ENCODE measurements around the gene POLN. TPM values are rescaled to one million over a fixed set of nuclear protein-coding genes. Genes with fewer than 3 reads are reported as not detected.

Gene POLN
- total RNA-seq, 1 experiment from 2014 or later: 0.26 TPM

- DNase-seq: no peak
- no peak overlapping the region for H3K9ac ChIP-seq (ENCODE audit: low read length)
- H3K27ac ChIP-seq (ENCODE audit: low read length): no peak overlapping the region
Observed at GRCh38 chr4:2048831-2049230, 193.1 kb downstream of the POLN start.

GRCh38 chr4:2047781-2048581 is 193.9 kb downstream of the POLN start:
- ATAC-seq (no peak), DNase-seq (no peak)
- no peaks in the 10 kb centered on the region for H3F3A ChIP-seq (ENCODE audit: low read length, unreplicated experiment)
- no TSS peak for BruUV-seq (replicated peaks)
- H3K27ac ChIP-seq (ENCODE audit: low read length): no peak overlapping the region
- no peaks in the 10 kb centered on the region for H3K9me2 ChIP-seq (replicated peaks; ENCODE audit: low read length)
- H3K9ac ChIP-seq (ENCODE audit: low read length): no peak overlapping the region
- no peaks in the 10 kb centered on the region for H4K20me1 ChIP-seq (ENCODE audit: low read length)
- H3K27me3 ChIP-seq (ENCODE audit: low read length): no peaks in the 10 kb centered on the region
- no peak overlapping the region for H2AFZ ChIP-seq (ENCODE audit: low read length)
- peaks cover 7% of the 10 kb centered on the region; the same call in 1 of the 2 replicates for H3K4me1 ChIP-seq (ENCODE audit: insufficient read depth, low read length)
- H3K4me3 ChIP-seq (ENCODE audit: low read length): no peak overlapping the region
- H3K9me3 ChIP-seq (ENCODE audit: low read length): no peaks in the 10 kb centered on the region
- H3K4me2 ChIP-seq (ENCODE audit: low read length): no peak overlapping the region
- POLR2A ChIA-PET (ENCODE audit: unreplicated experiment): no interaction called here
- no peaks in the 10 kb centered on the region for H3K36me3 ChIP-seq (ENCODE audit: low read depth, low read length)
- CTCF ChIA-PET: no interaction called here
- intact Hi-C loops (cut with micrococcal nuclease): no loop called here
- TF ChIP-seq EZH2 (IDR thresholded peaks at IDR 0.05; ENCODE audit: low read length, unreplicated experiment): no peak
- TF ChIP-seq EZH2phosphoT487 (IDR thresholded peaks at IDR 0.05; ENCODE audit: borderline replicate concordance, low read length): no peak
- no peak for TF ChIP-seq CTCF (conservative IDR thresholded peaks at IDR 0.05; ENCODE audit: low read depth, low read length)
- peaks cover 2% of the 10 kb centered on the region; the same call in 1 of the 2 replicates for H3K79me2 ChIP-seq (ENCODE audit: low read length)

More at GRCh38 chr4:2048831-2049230, 193.1 kb downstream of the POLN start:
- H3K27me3 ChIP-seq (ENCODE audit: low read length): no peaks in the 10 kb centered on the region
- H3K4me3 ChIP-seq (ENCODE audit: low read length): no peak overlapping the region
- no peak overlapping the region for H3K4me2 ChIP-seq (ENCODE audit: low read length)
- CTCF ChIA-PET: no interaction called here
- no peak for TF ChIP-seq EZH2 (IDR thresholded peaks at IDR 0.05; ENCODE audit: low read length, unreplicated experiment)
- no peak for TF ChIP-seq EZH2phosphoT487 (IDR thresholded peaks at IDR 0.05; ENCODE audit: borderline replicate concordance, low read length)
- no peak for TF ChIP-seq CTCF (conservative IDR thresholded peaks at IDR 0.05; ENCODE audit: low read depth, low read length)
- no peaks in the 10 kb centered on the region for H3K79me2 ChIP-seq (ENCODE audit: low read length)
- H3K9me3 ChIP-seq (ENCODE audit: low read length): no peaks in the 10 kb centered on the region
- no peak overlapping the region for H2AFZ ChIP-seq (ENCODE audit: low read length)
- H3K36me3 ChIP-seq (ENCODE audit: low read depth, low read length): no peaks in the 10 kb centered on the region
- H3K9me2 ChIP-seq (replicated peaks; ENCODE audit: low read length): no peaks in the 10 kb centered on the region
- POLR2A ChIA-PET (ENCODE audit: unreplicated experiment): no interaction called here
- no peaks in the 10 kb centered on the region for H4K20me1 ChIP-seq (ENCODE audit: low read length)
- H3K4me1 ChIP-seq (ENCODE audit: insufficient read depth, low read length): peaks cover 7% of the 10 kb centered on the region; the same call in 1 of the 2 replicates
- intact Hi-C loops (cut with micrococcal nuclease): no loop called here
- no peaks in the 10 kb centered on the region for H3F3A ChIP-seq (ENCODE audit: low read length, unreplicated experiment)
- no TSS peak for BruUV-seq (replicated peaks)
- no peak for ATAC-seq

- intact Hi-C loops (cut with micrococcal nuclease): no loop called here
- Histone ChIP-seq H3K4me1 (ENCODE audit: insufficient read depth, low read length) (peaks cover 7% of the 10 kb centered on the region; the same call in 1 of the 2 replicates), H3K9me3 (ENCODE audit: low read length) (no peaks in the 10 kb centered on the region), H2AFZ (ENCODE audit: low read length) (no peak overlapping the region), H3K9me2 (replicated peaks; ENCODE audit: low read length) (no peaks in the 10 kb centered on the region), H3K9ac (ENCODE audit: low read length) (no peak overlapping the region), H3K79me2 (ENCODE audit: low read length) (peaks cover 4% of the 10 kb centered on the region; the same call in 1 of the 2 replicates), H3K36me3 (ENCODE audit: low read depth, low read length) (no peaks in the 10 kb centered on the region), H3K27ac (ENCODE audit: low read length) (no peak overlapping the region), H3K4me3 (ENCODE audit: low read length) (no peak overlapping the region), H3F3A (ENCODE audit: low read length, unreplicated experiment) (no peaks in the 10 kb centered on the region), H3K27me3 (ENCODE audit: low read length) (no peaks in the 10 kb centered on the region), H4K20me1 (ENCODE audit: low read length) (no peaks in the 10 kb centered on the region), H3K4me2 (ENCODE audit: low read length) (no peak overlapping the region)
- ChIA-PET CTCF (no interaction called here), POLR2A (ENCODE audit: unreplicated experiment) (no interaction called here)
- no peak for ATAC-seq
- TF ChIP-seq CTCF (conservative IDR thresholded peaks at IDR 0.05; ENCODE audit: low read depth, low read length) (no peak), EZH2phosphoT487 (IDR thresholded peaks at IDR 0.05; ENCODE audit: borderline replicate concordance, low read length) (no peak), EZH2 (IDR thresholded peaks at IDR 0.05; ENCODE audit: low read length, unreplicated experiment) (no peak)
- no peak for DNase-seq
- no TSS peak for BruUV-seq (replicated peaks)
Observed at GRCh38 chr4:2047031-2047660, 194.8 kb downstream of the POLN start.

Measured in PC-3 (cell line).